K562 (cell line): ENCODE data around the gene RGS21.

Experiments used
- SMAD2 ChIP-seq: fragments of 150-350 bp; IDR thresholded peaks from 2 replicates; pipeline ENCODE4 v1.6.1; 2014; ENCODE audit warnings: low read depth, mild to moderate bottlenecking, low read length
- TRIM24 ChIP-seq, 2 experiments: fragments of 450-650 bp; IDR thresholded peaks; 2 replicates each; pipeline ENCODE4 v1.6.1; 2016
- ZBED1 ChIP-seq: IDR thresholded peaks from 2 replicates; pipeline ENCODE4 v1.6.1; 2014
- ZNF507 ChIP-seq: conservative IDR thresholded peaks from 2 replicates; pipeline ENCODE4 v1.6.1; 2017; ENCODE audit warnings: missing genetic modification characterization, missing compliant biosample characterization
- TF ChIP-seq, protein P1 (sequence below): sonication (generic); formaldehyde crosslinking; IDR thresholded peaks from 2 replicates; pipeline ENCODE4 v1.5.0; 2020; ENCODE audit warnings: missing genetic modification reagents

DNA sequence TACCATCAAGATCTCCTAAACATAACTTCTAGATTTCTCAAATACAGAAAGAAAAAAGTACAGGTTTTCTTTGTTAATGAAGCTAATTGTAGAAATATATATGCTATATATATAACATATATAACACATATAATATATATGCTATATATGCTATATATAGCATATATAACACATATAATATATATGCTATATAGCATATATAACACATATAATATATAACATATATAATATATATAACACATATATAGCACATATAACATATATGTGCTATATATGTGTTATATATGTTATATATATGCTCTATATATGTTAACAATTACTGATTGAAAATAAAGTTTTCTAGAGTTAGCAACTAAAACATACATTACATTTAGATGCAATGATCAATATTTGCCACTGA, 34.8 kb downstream of the RGS21 start:
- TF ChIP-seq, protein P1, sequence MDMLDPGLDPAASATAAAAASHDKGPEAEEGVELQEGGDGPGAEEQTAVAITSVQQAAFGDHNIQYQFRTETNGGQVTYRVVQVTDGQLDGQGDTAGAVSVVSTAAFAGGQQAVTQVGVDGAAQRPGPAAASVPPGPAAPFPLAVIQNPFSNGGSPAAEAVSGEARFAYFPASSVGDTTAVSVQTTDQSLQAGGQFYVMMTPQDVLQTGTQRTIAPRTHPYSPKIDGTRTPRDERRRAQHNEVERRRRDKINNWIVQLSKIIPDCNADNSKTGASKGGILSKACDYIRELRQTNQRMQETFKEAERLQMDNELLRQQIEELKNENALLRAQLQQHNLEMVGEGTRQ (CRISPR knock-in tag), result no peak
- TF ChIP-seq SMAD2, result no peak
- TF ChIP-seq ZNF507 (tag), result no peak
- no peak for TF ChIP-seq ZBED1
- TF ChIP-seq TRIM24 (IDR thresholded peaks at IDR 0.05), result no peak
